Upper lobe of left lung (tissue), 6 donors: ENCODE results near the gene RFX7. TPM values are rescaled to one million over a fixed set of nuclear protein-coding genes. Genes with fewer than 3 reads are reported as not detected.

Experiments used
- ATAC-seq, 2 donors: fragments of 200-7000 bp; cut with Tn5 transposase; one replicate each; pipeline ENCODE4 v1.9.1; 2022; ENCODE audit warnings: mild to moderate bottlenecking in 2 of 2, moderate library complexity in 2 of 2; ENCODE audit not compliant: low FRiP score in 2 of 2
- DNase-seq, 2 donors: peaks; one replicate each; pipeline ENCODE4 v3.0.0-alpha.2; 2019 to 2020
- H3K27ac ChIP-seq, 4 donors: fragments of 200-600 bp; sonication (generic); one replicate each; pipeline ENCODE4 v1.5.1; 2016 to 2019
- H3K27me3 ChIP-seq, 4 donors: fragments of 200-600 bp; sonication (generic); one replicate each; pipeline ENCODE4 v1.5.1; 2017 to 2019
- H3K36me3 ChIP-seq, 4 donors: fragments of 200-600 bp; sonication (generic); one replicate each; pipeline ENCODE4 v1.5.1; 2016 to 2019
- H3K4me1 ChIP-seq, 4 donors: fragments of 200-600 bp; sonication (generic); one replicate each; pipeline ENCODE4 v1.5.1; 2018 to 2019
- H3K4me3 ChIP-seq, 4 donors: fragments of 200-600 bp; sonication (generic); one replicate each; pipeline ENCODE4 v1.5.1; 2017 to 2019; ENCODE audit warnings: mild to moderate bottlenecking in 2 of 4, moderate library complexity in 1 of 4
- H3K9me3 ChIP-seq, 4 donors: fragments of 200-600 bp; sonication (generic); one replicate each; pipeline ENCODE4 v1.5.1; 2018 to 2019
- EP300 ChIP-seq, 4 donors: sonication (generic); formaldehyde crosslinking; IDR thresholded peaks; one replicate each; pipeline ENCODE4 v1.5.1; 2017; ENCODE audit warnings: antibody characterized with exemption in 4 of 4, control low read depth in 2 of 4
- POLR2A ChIP-seq, 4 donors: fragments of 450-650 bp; IDR thresholded peaks; one replicate each; pipeline ENCODE4 v1.5.1; 2016 to 2017; ENCODE audit warnings: antibody characterized with exemption in 4 of 4, mild to moderate bottlenecking in 2 of 4
- POLR2AphosphoS5 ChIP-seq, 2 donors: sonication (generic); formaldehyde crosslinking; IDR thresholded peaks; one replicate each; pipeline ENCODE4 v1.5.1; 2017; ENCODE audit warnings: antibody characterized with exemption in 2 of 2
- WGBS, 2 donors: methylation state at CpG; one replicate each; pipeline ENCODE4 v1.1.5; 2017 to 2018; 5-methylcytosine and 5-hydroxymethylcytosine counted together
- total RNA-seq, 6 donors: library from RNA; depleted of rRNA in 4 of 6; stranded (reverse); fragments of >200 nt in 4 of 6; gene quantifications; one replicate each; pipeline versions ENCODE4 v1.1.0 to v1.2.1, GENCODE V29; 2016 to 2021
- TF ChIP-seq, protein P1 (sequence below), 6 experiments: fragments of 450-650 bp in 4 of 6; fragments of 200-600 bp in 2 of 6; sonication (generic) in 2 of 6; IDR thresholded peaks; one replicate each; pipeline ENCODE4 v1.5.1; 2016 to 2019; ENCODE audit warnings: antibody characterized with exemption in 6 of 6
- donor health status: DM: no; HTN: no; CAD: no; lungs with moderate emphysema.
- donor health status: DM: no; HTN: yes; CAD: no; lungs with severe emphysema.

Gene RFX7
- total RNA-seq, 6 donors from 2014 or later, result 8.0 to 17.9 (median 12.5) TPM

DNA sequence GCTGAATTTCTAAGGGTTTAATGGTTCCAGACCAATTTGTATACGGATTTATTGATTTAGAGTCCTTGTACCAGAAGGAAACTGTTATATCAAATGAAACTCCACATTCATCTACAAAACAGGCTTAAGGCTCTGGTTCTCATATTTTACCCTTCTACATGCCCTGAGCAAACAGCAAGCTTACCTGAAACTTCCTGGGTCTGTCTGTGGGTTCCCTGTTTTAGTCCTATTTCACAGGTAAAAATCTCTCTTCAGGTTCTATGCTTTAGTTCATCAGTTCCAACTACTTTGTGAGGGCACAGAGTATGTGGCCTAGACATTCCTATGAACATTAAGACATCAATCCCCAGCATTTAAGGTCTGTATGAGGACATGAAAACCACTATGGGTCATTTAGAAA, 57.7 kb downstream of the RFX7 start:
- no peaks in the 10 kb centered on the region for H3K36me3 ChIP-seq
- TF ChIP-seq POLR2A (IDR thresholded peaks at IDR 0.05) (no peak), POLR2AphosphoS5 (IDR thresholded peaks at IDR 0.05) (no peak), EP300 (IDR thresholded peaks at IDR 0.05) (no peak)
- TF ChIP-seq, protein P1, sequence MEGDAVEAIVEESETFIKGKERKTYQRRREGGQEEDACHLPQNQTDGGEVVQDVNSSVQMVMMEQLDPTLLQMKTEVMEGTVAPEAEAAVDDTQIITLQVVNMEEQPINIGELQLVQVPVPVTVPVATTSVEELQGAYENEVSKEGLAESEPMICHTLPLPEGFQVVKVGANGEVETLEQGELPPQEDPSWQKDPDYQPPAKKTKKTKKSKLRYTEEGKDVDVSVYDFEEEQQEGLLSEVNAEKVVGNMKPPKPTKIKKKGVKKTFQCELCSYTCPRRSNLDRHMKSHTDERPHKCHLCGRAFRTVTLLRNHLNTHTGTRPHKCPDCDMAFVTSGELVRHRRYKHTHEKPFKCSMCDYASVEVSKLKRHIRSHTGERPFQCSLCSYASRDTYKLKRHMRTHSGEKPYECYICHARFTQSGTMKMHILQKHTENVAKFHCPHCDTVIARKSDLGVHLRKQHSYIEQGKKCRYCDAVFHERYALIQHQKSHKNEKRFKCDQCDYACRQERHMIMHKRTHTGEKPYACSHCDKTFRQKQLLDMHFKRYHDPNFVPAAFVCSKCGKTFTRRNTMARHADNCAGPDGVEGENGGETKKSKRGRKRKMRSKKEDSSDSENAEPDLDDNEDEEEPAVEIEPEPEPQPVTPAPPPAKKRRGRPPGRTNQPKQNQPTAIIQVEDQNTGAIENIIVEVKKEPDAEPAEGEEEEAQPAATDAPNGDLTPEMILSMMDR (IDR thresholded peaks at IDR 0.05), result no peak
- ATAC-seq, result no peak
- H3K27ac ChIP-seq, result no peak overlapping the region
- peaks cover 0 to 12% (median 5%) of the 10 kb centered on the region in 4 donors for H3K4me1 ChIP-seq
- H3K9me3 ChIP-seq, result no peaks in the 10 kb centered on the region
- no peak overlapping the region for H3K4me3 ChIP-seq
- H3K27me3 ChIP-seq, result no peaks in the 10 kb centered on the region
- no peak for DNase-seq
- WGBS, 2 donors, result 86 to 100% methylated on average over 1 of the region's 1 CpG

DNA sequence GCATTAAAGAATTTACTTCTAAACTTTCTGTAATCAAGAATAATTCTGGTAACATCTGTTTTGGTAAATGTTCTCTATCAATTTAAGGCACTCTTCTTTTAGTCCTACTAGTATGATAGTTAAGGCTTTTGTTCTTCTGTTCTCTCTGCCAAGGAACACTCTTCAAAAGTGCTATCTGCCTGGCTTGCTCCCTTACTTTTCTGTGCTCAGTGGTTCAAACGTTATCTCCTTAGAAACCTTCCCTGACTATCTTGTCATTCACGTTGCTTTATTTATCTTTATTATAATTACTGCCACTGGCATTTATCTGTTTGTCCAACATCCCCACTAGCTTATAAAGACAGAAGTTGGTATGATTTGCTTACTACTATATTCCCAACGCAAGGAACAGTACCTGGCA, 59.2 kb downstream of the RFX7 start:
- 88 to 93% methylated on average over 3 of the region's 3 CpGs for WGBS, 2 donors
- ATAC-seq, result no peak
- DNase-seq, result no peak
- Histone ChIP-seq H3K27me3 (no peaks in the 10 kb centered on the region), H3K9me3 (no peaks in the 10 kb centered on the region), H3K27ac (no peak overlapping the region), H3K4me3 (no peak overlapping the region), H3K36me3 (no peaks in the 10 kb centered on the region), H3K4me1 (peaks cover 0 to 12% (median 5%) of the 10 kb centered on the region in 4 donors)
- TF ChIP-seq POLR2AphosphoS5 (IDR thresholded peaks at IDR 0.05) (no peak), POLR2A (IDR thresholded peaks at IDR 0.05) (no peak), EP300 (IDR thresholded peaks at IDR 0.05) (no peak)
- TF ChIP-seq, protein P1 (IDR thresholded peaks at IDR 0.05), result no peak

DNA sequence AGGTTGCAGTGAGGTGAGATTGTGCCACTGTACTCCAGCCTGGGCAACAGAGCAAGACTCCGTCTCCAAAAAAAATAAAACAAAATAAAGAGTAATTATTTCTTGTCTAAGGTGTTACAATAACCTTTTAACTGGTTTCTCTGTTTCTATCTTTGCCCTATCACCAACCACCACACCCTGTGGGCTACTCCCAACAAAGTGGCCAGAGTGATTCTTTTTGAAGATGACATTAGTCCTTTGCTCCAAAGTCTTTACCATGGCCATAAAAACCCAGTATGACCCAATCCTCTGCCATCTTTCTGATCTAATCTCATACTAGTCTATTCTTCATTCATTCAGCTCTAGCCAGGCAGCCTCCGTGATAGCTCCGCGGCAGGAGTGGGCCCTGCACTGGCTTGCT, 62.8 kb downstream of the RFX7 start:
- 93 to 99% methylated on average over 4 of the region's 4 CpGs for WGBS, 2 donors
- no peaks in the 10 kb centered on the region for H3K9me3 ChIP-seq
- DNase-seq (no peak), ATAC-seq (no peak)
- H3K4me3 ChIP-seq, result no peak overlapping the region
- H3K27me3 ChIP-seq, result no peaks in the 10 kb centered on the region
- no peaks in the 10 kb centered on the region for H3K36me3 ChIP-seq
- peaks cover 0 to 4% (median 0%) of the 10 kb centered on the region in 4 donors for H3K4me1 ChIP-seq
- TF ChIP-seq POLR2A (IDR thresholded peaks at IDR 0.05) (no peak), POLR2AphosphoS5 (IDR thresholded peaks at IDR 0.05) (no peak), EP300 (IDR thresholded peaks at IDR 0.05) (no peak)
- TF ChIP-seq, protein P1 (IDR thresholded peaks at IDR 0.05), result no peak
- H3K27ac ChIP-seq, result no peak overlapping the region

DNA sequence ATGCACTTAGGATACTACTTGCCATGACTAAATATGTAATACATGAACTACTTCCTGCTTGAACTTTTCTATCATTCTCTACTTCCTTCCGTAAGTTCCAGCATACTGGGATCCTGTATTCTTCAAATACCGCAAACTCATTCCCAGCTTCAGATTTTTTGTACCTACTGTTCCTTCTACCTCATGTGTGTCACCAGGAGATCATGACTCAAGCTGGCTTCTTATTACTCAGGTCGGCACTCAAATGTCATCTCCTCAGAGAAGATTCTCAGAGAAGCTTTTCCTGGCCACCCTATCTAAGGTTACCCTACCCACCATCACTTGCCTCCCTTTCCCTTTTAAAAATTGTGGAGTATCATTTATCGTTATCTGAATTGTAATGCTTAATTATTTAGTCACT, 66.7 kb downstream of the RFX7 start:
- Histone ChIP-seq H3K27ac (no peak overlapping the region), H3K36me3 (peaks cover 0 to 12% (median 2%) of the 10 kb centered on the region in 4 donors), H3K27me3 (no peaks in the 10 kb centered on the region), H3K4me1 (peaks cover 0 to 4% (median 0%) of the 10 kb centered on the region in 4 donors), H3K9me3 (no peaks in the 10 kb centered on the region), H3K4me3 (no peak overlapping the region)
- DNase-seq, result no peak
- ATAC-seq, result no peak
- TF ChIP-seq EP300 (IDR thresholded peaks at IDR 0.05) (no peak), POLR2A (IDR thresholded peaks at IDR 0.05) (no peak), POLR2AphosphoS5 (IDR thresholded peaks at IDR 0.05) (no peak)
- TF ChIP-seq, protein P1 (IDR thresholded peaks at IDR 0.05), result no peak
- WGBS, 2 donors, result 97 to 98% methylated on average over 4 of the region's 4 CpGs

DNA sequence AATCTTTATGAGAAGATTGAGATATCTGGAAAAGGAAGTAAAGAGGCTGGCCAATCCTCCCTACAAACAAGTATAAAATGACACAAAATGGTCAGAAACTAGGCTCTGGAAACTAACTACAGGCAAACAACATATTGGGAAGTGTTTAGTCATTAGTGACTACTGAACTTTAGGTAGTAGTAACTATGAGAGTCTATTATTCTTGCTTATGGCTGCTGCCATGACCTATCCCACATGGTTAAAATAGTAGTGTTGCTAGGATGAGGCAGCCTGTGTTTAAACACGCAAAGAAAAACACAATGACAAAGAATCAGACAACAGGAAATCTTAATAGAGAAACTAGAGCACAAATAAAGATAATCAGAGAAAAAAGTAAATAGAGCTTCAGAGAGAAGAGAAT, 67.9 kb downstream of the RFX7 start:
- no peak for TF ChIP-seq EP300 (IDR thresholded peaks at IDR 0.05)
- no peak for TF ChIP-seq POLR2AphosphoS5 (IDR thresholded peaks at IDR 0.05)
- TF ChIP-seq POLR2A (IDR thresholded peaks at IDR 0.05), result no peak
- TF ChIP-seq, protein P1 (IDR thresholded peaks at IDR 0.05), result no peak
- ATAC-seq (no peak), DNase-seq (no peak)
- WGBS, 2 donors, result 66 to 79% methylated on average over 1 of the region's 1 CpG
- no peaks in the 10 kb centered on the region for H3K27me3 ChIP-seq
- peaks cover 0 to 16% (median 2%) of the 10 kb centered on the region in 4 donors for H3K36me3 ChIP-seq
- H3K4me3 ChIP-seq, result no peak overlapping the region
- no peak overlapping the region for H3K27ac ChIP-seq
- H3K4me1 ChIP-seq, result peaks cover 0 to 4% (median 0%) of the 10 kb centered on the region in 4 donors
- H3K9me3 ChIP-seq, result no peaks in the 10 kb centered on the region
